ENCODE data around the gene AANAT.
A peak's percentile ranks its signal among the peaks of the same experiment; 100 is the strongest.

Gene AANAT

DNA sequence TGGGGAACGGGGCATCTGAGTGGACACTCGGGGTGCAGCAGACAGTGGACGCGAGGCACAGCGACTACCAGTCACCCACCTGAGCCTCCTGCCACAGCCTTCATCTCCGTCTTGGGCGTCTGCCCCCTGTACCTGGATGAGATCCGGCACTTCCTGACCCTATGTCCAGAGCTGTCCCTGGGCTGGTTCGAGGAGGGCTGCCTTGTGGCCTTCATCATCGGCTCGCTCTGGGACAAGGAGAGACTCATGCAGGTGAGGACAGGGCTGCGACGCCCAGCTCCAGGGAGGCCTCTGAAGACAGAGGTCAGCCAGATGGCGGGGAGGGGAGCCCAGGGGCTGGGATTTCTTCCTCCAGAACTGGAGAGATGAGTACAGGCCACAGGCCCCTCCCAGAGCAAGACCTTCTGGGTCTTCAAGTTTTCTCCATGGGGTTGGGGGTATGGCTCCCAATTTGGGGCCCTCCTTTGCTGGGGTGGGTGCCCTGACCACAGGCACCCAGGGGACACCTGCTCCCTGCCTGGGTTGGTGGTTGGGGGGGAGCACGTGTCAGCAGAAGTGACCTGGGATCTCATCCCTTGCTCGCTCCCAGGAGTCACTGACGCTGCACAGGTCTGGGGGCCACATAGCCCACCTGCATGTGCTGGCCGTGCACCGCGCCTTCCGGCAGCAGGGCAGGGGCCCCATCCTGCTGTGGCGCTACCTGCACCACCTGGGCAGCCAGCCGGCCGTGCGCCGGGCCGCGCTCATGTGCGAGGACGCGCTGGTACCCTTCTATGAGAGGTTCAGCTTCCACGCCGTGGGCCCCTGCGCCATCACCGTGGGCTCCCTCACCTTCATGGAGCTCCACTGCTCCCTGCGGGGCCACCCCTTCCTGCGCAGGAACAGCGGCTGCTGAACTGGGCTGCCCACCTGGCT lies 1.9 kb downstream of the AANAT start:
- no peak for DNase-seq

DNA sequence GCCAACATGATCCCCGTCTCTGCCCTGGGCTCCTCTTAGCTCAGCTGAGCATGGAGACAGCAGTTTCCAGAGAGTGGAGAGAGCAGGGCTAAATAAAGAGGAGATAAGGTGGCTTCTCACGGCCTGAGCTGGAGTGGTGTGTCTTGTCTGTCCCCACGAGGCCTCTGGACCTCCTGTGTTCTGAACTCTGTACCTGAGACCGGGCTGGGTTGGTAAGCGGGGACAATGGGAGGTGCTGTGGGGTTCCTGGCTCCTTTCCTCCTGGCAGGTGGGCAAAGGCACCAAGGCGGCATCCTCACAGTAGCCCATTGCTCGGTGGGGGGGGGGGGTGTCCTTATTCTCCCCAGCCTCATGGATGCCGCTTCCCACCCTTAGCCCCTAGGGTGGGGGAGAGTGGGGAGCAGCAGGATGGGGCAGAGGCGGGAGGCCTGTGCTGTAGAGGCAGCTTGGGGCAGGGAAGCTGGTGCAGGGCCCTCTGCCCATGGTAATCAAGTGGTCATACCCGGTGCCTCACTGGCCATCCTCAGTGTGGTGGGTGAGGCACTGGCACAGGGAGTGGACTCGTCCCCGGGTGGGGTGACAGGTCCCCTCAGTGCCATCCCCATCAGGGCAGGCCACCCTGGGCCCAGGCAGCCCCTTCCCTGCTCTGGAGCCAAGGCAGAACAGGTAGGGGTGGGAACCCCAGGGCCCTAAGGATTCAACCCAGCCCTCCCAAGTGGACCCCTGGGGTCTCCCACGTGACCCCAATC lies 2.8 kb downstream of the AANAT start:
- no peak for DNase-seq

DNA sequence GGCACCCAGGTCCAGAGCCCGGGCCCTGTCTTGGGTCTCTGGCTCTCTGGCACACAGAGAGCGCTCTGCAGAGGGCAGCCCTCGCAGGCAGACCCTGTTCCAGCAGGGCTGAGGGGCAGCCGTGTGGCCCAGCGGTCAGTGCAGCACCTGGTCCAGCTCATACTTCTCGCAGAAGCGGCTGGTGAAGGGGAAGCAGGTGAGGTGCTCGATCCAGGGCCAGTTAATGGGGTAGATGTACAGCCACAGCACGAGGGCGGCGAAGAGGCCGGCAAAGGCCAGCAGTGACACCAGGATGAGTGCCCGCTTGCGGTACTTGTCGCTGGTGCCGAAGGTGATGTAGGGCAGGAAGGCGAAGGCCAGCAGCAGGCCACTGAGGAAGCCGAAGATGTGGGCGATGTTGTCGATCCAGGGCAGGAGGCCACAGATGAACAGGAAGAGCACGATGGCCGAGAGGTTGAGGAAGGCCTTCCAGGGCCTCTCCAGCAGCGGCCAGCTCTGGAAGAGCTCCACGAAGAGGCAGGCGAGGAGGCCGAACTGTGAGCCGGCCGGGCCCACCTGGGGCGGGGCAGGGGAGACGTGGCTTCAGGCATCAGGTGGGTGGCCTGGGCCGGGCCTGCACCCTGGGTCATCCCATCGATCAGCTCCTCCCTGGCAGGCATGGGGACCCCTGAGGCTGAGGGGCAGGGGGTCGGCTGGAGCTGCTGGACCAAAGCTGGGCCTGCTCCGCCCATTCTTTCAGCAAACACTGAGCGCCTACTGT lies 4.3 kb downstream of the AANAT start:
- DNase-seq = no peak

DNA sequence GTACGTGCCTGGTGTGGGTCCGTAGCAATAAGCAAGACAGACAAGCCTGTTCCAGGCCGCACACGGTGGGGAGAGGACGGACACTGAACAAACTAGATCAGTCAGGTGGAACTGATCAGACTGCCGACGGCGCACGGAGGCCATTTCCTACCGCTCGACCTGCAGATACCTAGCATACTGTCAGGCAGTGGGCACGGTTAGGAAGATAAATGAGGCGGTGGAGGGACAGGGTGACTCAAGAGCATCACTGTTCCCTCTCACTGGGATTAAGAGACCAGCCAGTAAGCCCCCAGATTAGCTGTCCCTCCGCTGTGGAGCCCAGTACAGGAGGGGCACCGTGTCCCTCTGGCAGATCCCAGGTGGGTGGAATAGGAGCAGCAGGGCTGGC lies 4.8 kb downstream of the AANAT start:
- DNase-seq = no peak

DNA sequence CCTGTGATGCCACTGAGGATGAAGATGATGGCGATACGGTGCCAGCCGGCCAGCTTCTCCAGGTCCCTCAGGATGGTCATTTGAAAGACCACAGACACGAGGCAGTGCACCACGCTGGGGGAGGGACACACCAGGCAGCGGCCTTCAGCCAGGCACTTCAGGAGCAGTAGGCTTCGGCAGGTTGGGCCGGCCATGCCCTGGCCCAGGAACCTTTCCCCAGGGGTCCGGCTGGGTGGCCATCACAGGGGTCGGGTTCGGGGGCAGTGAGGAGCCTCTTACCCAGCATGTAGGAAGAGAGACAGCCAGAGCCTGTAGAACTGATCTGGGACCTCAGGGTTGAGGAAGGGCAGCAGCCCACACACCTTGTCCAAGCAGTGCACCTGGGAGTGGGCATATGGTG lies 5.3 kb downstream of the AANAT start:
- no peak for DNase-seq

DNA sequence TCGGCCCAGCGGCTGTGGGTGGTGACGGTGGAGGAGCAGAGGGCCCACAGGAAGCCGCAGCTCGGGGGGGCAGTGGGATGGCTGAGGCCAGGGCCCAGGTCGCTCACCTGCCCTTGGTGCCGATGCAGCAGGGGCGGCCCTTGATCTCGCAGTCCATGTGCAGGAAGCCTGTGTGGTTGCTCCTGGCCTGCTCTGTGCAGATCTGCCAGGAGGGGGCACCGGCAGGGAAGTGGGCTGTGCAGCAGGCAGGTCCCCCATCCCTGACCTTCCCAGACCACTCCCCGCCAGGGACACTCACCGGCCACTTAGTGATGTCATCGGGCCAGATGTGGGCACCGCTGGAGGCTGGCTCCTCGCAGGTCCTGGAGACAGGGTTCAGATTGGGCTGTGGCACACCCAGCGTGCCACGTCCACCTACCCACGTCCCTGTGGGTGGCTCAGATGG lies 6.2 kb downstream of the AANAT start:
- DNase-seq = no peak

DNA sequence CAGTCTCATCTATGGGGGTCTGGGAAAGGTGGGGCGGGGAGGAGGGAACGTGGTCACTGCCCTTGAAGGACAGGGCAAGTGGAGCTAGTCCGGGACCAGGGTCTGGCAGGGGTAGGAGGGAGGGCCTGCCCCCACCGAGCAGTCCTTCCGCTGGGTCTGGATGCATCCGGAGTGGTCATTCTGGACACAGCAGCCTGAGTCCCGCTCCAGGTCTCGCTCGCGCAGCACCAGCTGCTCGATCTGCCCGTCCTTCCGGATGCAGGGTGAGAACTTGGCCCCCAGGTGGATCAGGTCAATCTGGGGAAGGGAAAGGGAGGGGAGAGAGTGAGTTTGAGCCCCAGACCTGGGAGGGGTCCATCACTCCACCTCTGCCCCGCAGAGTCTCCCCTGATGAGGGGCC lies 6.8 kb downstream of the AANAT start:
- DNase-seq = no peak

DNA sequence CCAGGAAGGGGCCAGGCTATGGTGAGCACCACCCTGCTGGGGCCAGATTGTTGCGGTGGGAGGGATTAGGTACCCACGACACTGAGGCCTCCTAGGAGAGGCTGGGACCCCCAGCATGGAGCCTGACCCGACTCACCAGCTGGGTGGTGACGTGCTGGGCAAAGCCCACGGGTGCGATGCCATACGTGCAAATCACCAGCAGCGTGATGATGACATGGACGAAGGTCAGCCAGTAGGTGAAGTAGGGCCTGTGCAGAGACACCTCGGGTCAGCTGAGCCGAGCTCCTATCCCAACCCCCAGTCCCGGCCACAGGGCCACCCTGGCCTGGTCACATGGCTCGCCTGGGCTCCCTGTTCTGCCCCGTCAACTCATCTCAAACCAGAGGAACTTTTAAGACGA lies 7.5 kb downstream of the AANAT start:
- DNase-seq = no peak

DNA sequence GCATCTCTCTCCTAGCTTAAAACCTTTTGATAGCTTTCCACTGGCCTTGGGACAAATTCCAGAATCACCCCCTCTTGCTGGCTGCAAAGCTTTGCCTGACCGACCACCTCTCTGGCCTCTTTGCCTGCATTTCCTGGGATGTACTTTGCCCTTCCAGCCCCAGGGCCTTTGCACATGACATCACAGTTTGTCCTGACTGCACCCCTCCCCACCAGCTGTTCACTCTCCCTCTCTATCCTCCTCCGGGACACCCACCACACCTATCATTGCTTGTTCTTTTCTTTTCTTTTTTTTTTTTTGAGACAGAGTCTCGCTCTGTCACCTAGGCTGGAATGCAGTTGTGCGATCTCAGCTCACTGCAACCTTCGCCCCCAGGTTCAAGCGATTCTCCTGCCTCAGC lies 7.9 kb downstream of the AANAT start:
- DNase-seq = no peak

DNA sequence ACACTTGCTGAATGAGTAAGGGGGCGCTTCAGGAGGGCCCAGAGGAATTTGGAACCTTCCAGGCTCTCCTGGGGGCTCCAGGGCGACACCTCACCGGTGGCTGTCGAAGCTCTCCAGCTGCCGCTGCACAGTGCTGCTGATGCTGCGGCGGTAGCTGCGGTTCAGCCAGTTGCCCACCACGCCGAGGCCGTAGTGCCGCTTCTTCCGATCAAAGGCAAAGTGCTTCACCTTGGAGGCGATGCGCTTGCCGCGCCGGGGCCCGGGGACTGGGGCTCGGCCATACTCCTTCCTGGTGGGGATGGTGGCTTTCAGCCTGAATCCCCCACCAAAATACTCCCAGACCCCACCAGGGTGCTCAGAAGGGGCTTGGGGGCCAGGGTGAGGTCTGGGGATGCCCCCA lies 9.3 kb downstream of the AANAT start:
- DNase-seq = no peak

DNA sequence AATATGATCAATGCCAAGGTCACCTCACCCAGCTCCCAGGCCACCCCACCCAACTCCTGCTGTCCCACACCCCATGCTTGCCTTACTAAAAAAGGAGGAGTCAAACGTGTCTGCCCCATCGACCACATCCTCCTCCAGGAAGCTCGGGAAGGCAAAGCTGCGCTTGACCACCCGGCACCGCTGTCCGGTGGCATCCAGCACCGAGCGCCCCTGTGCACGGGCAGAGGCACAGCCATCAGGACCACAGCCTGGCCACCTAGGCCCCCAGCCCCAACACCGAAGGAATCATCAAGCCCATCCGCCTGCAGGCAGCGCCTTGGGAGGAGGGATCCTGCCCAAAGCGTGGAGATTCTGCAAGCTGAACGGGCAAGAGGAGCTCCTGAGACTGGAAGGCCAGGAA lies 10.2 kb downstream of the AANAT start:
- DNase-seq = no peak

DNA sequence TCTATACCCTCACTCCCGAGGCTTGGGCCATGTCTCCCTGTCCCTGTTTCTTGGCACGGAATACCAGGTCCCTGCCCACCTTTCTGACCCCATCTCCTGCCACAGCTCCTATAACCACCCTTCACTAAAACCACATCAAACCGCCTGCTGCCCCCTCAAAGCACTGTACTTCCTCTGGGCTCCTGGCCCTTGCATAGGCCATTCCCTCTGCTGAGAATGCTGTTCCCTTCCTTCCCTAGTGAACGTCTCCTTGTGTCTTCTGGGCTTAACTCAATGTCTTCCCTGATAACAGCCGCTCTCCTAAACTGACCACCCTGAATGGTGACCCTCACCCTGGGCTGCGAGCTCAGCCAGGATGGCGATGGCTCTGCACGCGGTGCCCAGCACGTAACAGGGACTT lies 10.7 kb downstream of the AANAT start:
- DNase-seq = no peak

DNA sequence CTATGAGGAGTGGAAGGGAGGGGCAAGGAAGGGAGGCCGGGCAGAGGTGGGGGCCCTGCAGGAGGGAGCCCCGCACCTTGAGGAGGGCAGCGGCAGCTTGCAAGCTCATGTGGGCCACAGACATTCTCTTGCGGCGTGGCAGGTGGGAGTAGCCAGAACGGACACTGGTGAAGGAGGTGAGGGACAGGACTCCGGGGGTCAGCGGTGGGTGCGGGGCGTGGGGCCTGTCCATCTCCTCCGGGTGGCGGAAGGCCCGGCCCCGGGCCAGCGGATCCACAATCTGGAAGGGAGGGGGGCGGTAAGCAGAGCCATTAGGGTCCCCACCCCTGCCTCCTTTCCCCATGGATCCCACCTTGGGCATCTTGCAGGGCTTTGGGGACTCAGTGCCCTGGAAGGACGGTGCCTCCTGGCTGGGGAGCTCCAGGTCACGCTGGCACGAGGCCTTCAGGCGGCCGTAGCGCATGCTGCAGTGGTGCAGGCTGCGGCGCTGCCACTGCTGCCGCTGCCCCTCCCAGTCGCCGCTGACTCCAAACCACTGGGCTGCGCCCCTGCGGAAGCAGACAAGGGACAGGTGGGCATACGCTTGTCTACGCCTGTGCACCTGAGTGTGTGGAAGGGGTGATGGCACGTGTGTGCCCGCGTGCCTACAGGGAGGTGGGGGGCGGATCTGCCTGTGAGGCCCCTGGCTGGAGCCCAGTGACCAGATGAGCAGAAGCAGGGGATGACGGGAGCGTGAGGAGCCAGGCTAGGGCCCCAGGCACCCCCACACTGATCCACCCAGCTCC lies 11.5 kb downstream of the AANAT start:
- DNase-seq = no peak

DNA sequence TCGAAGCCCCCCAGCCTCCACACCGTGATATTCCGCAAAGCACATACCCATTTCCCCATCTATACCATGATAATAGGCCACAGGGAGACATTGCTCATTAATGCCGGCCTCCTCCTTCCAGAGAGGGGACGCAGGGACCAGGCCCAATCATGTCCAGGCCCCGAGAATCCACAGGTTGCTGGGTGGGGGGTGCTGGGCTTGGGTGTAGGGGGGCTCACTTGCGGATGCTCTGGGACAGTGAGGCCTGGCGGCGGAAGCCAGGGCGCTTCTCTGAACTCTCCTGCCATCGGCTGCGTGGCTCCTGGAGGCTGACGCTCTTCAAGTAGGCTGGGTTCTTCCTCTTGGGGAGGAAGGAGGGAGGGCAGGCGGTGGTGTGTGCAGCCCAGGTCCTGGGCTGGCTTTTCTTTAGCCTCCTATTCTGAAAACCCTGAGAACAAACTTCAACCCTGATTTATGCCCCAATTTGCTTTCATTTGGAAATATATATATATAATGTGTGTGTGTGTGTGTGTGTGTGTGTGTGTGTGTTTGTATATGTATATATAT lies 12.2 kb downstream of the AANAT start:
- DNase-seq = peak; percentile 49

DNA sequence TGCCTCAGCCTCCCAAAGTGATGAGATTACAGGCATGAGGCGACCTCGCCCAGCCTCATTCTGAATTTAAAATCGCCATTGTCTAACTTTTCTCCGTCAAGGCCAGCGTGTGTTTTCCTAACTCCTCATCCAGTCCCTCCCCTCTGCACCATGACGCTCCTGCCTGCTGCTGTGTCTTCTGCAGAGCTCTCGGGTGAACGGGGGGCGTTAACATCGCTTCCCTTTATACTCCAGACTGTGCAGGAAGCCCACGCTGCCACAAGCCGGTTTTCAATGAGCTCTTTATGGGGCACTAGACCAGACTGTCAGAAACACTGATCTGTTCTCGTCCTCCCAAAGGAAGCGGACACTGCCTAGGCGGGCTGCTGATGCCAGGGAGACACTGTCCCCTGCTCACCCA lies 13.2 kb downstream of the AANAT start:
- DNase-seq = peak; percentile 69

DNA sequence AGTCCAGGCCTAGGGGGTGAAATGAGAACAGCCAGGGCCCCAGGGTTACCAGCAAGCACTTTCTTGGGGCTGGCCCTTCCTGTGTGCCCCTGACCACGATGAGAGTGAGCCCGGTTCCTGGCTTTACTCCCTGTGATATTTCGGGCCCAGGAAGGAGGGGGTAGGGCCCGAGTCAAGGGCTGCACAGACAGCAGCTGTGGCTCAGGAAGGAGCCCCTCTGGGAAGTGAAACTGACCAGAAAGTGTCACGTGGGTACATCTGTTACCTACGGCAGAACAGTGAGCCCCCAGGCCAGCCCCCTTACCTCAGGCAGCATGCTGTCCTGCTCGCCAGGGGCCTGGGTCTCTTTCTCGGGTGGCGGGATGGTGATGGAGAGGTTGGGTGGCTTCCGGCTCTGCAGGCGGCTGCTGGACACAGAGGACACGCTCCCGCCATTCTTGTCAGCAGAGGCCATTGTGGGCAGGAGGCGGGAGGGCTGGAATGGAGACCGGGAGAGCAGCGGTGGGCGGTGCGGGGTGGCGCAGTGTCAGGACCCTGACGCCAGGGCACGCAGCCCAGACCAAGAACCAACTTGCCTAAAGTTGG lies 13.8 kb downstream of the AANAT start:
- peak; percentile 90 for DNase-seq

DNA sequence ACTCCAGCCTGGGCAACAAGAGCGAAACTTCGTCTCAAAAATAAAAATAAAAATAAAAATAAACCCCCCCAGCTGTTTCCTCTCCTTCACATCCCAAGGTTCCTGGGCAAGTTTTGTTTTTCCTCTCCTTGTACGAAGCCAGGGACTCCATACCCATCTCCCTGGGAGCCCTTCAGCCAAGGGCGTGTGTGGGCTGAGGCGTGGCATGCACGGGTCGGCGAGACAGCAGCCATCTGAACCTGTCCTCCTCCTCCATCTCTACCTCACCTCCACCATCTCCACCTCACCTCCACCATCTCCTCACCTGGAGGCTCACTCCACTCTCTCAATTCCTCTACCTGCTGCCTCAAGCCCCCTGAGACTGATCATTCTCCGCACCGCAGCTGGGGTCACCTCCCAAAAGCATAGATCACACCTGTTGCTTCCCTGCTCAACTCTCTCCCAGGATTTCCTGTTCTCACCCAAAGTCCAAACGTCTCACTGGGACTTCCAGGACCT lies 16.9 kb downstream of the AANAT start:
- DNase-seq = no peak

DNA sequence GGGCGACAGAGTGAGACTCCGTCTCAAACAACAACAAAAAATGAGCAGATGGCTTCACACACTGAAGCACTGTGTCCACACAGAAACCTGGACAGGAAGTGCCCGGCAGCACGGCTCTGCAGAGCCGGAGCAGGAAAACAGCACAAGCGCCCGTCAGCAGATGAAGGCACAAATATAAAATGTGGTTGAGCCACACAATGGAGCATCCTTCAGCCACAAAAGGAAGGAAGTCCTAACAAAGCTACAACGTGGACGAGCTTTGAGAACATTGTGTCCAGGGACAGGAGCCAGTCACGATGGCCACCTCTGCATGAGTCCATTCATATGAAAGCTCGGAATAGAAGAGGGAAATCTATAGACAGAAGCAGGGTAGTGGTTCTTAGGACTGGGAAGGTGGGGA lies 18.2 kb downstream of the AANAT start:
- peak; percentile 53 for DNase-seq

DNA sequence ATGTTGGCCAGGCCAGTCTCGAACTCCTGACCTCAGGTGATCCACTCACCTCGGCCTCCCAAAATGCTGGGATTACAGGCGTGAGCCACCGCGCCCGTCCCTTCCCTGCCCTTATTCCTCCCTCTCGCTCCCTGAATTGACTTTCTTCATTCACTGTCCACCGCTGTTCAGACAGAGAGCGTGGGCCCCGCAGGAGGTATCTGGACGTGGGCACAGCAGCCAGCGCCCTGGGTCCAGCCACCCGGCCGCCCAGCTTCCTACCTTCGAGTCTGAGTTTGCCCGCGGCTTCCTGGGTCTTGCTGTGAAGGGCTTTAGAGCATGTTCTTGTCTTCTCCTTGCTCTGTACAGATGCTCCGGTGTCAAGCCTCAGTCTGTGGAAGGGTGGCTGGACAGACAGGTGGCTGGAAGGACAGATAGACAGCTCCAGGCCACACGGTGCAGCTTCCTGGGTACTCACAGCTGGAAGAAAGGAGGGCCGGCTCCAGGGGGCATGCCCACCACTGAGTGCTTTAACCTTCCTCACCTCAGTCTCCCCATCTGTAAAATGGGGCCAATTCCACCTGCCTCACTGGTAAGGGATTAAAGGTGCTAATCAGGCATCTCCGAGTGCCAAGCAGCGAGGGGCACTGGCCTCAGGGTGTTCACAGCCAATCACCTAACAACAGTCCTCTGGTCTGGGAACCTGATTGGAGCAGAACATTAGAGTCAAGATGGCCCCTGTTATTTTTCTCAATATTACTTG lies 20.2 kb downstream of the AANAT start:
- no peak for DNase-seq

DNA sequence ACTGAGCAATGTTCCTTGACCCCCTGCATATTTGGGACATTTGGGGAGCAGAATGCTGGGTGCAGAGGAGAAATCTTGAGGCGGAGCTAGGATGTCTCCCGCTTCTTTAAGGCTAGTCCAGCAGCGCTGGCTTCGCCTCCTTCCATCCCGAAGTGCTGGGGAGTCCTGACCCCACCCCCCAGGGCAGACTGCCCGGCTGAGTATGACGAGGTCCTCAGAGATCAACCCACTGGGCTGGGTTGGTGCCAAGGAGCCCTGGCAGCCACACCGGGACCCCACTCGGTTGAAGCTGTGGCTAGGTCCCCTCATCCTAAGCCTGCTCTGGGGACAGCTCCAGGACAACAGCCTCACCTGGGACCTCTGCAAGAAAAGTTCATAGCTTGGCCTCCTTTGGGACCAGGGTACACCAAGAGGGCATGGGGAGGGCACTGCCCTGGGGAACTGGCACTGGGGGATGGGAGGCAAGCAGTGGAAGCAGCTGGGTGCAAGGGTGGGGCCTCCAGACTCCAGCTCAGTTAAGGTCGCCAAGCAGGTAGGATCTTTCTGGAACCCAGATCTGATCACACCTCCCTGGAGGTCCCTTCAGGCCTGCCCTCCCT lies 22.8 kb downstream of the AANAT start:
- no peak for DNase-seq

Data from MV-4-11 (cell line).